SK-N-SH treated with all-trans-retinoic acid at 6 μM for 48 hours (cell line): ENCODE results near the gene PDCD5.

Experiments
- POU6F1 ChIP-seq: fragments of 250-450 bp; sonication (Bioruptor Pico); IDR thresholded peaks from 2 replicates; pipeline ENCODE4 v1.8.0; 2021; ENCODE audit warnings: low read depth, mild to moderate bottlenecking, moderate library complexity, borderline replicate concordance
- RARB ChIP-seq: fragments of 250-450 bp; sonication (Bioruptor Pico); IDR thresholded peaks from 2 replicates; pipeline ENCODE4 v1.8.0; 2021; ENCODE audit warnings: mild to moderate bottlenecking, moderate library complexity

DNA sequence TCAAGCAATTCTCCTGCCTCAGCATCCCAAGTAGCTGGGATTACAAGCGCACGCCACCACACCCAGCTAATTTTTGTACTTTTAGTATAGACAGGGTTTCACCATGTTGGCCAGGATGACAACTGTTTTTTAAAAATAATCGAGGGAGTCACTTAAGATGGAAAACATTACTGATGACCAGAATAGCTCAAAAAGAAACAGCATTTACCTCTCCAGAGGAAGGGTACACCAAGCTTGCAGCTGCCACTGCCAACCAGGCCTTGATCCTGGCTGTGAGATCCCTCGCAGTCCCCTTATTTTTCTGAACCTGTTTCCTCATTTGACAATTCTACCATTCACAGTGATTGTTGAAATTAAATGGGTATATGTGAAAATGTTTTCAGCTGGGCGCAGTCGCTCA, 14.5 kb downstream of the PDCD5 start:
- TF ChIP-seq POU6F1 (CRISPR knock-in tag) (no peak), RARB (no peak)
